Measurements from ENCODE around the gene SULT4A1. TPM values are rescaled to one million over a fixed set of nuclear protein-coding genes. Genes with fewer than 3 reads are reported as not detected.

SULT4A1 gene
- total RNA-seq, 4 donors from 2014 or later, result not detected

DNA sequence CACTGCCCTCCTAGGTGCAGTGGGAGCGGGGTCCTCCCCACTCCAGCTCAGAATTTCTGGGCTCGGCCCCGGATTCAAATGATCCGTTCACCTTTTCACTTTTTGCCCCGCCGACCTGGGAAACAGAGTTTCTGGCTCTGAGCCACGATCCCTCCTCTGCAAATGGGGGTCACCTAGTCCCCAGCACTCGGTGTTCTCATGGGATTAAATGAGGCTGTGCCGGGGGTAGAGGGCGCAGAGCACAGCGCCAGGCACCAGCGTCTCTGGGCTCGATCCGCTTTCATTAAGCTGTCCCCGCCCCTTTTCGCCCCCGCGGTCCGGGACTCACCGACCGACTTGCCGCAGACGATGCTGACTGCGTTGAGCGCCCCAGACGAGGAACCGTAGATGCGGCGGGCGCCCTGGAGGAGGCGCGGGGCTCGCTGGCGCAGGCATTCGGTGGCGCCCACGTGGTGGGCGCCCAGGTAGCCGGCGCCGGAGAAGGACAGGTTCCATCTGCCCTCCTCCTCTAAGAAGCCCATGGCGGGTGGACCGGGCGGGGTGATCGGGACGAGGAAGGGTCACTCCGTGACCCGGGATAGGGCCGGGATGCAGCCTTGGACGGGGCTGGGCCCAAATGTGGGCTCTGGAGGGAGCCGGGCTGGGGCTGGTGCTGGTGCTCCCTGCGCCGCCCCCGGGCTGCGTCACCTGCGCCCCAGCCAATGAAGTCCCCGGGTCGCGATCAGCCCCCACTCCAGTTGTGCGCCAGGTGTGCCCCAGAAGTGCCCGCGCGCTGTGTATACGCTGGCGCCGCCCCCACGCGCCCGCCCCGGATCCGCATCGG lies 29.3 kb upstream of the SULT4A1 start, which contains the start of gene PNPLA5:
Gene PNPLA5, minus strand, starts transcription at position 654 of the 823 bp plus-strand sequence. Its CDS starts 133 bp downstream, at position 521.
- Histone ChIP-seq H3K9me3 (no peaks in the 10 kb centered on the region), H3K4me1 (no peaks in the 10 kb centered on the region), H3K4me3 (replicated peaks in 1 of 3) (no peak within 1 kb of the TSS), H3K27ac (no peak within 1 kb of the TSS), H3K36me3 (no peaks in the 10 kb centered on the region), H3K27me3 (peaks cover 12% of the 10 kb centered on the region)
- no peak for DNase-seq
- TF ChIP-seq POLR2A (IDR thresholded peaks at IDR 0.05) (no peak), CTCF (IDR thresholded peaks at IDR 0.05) (no peak)
- intact Hi-C loops (cut with DNase I), result no loop called here
- WGBS, 2 donors, result 2 to 6% methylated on average over 10 to 15 of the region's 72 CpGs

GRCh38 chr22:43890901-43891331 lies 28.6 kb upstream of the SULT4A1 start:
- no peak overlapping the region for H3K27ac ChIP-seq
- 9 to 12% methylated on average over 15 to 16 of the region's 24 CpGs for WGBS, 2 donors
- TF ChIP-seq CTCF (IDR thresholded peaks at IDR 0.05) (no peak), POLR2A (IDR thresholded peaks at IDR 0.05) (no peak)
- H3K4me3 ChIP-seq (replicated peaks in 1 of 3), result no peak overlapping the region
- intact Hi-C loops (cut with DNase I), result no loop called here
- H3K9me3 ChIP-seq, result no peaks in the 10 kb centered on the region
- H3K4me1 ChIP-seq, result no peaks in the 10 kb centered on the region
- H3K36me3 ChIP-seq, result no peaks in the 10 kb centered on the region
- DNase-seq, result no peak
- peaks cover 12% of the 10 kb centered on the region for H3K27me3 ChIP-seq

GRCh38 chr22:43889860-43890253 lies 27.5 kb upstream of the SULT4A1 start:
- TF ChIP-seq POLR2A (IDR thresholded peaks at IDR 0.05) (no peak), CTCF (IDR thresholded peaks at IDR 0.05) (no peak)
- Histone ChIP-seq H3K9me3 (no peaks in the 10 kb centered on the region), H3K36me3 (no peaks in the 10 kb centered on the region), H3K4me3 (replicated peaks in 1 of 3) (no peak overlapping the region), H3K27ac (no peak overlapping the region), H3K4me1 (no peaks in the 10 kb centered on the region), H3K27me3 (peaks cover 12% of the 10 kb centered on the region)
- intact Hi-C loops (cut with DNase I), result no loop called here
- DNase-seq, result no peak
- 52 to 63% methylated on average over 3 to 4 of the region's 4 CpGs for WGBS, 2 donors

- TF ChIP-seq POLR2A (IDR thresholded peaks at IDR 0.05) (no peak), CTCF (IDR thresholded peaks at IDR 0.05) (no peak)
- Histone ChIP-seq H3K36me3 (no peaks in the 10 kb centered on the region), H3K27ac (no peak overlapping the region), H3K9me3 (no peaks in the 10 kb centered on the region), H3K4me1 (no peaks in the 10 kb centered on the region), H3K4me3 (replicated peaks in 1 of 3) (no peak overlapping the region), H3K27me3 (peaks cover 12% of the 10 kb centered on the region)
- intact Hi-C loops (cut with DNase I), result no loop called here
- DNase-seq, result no peak
- 68 to 84% methylated on average over 11 to 16 of the region's 16 CpGs for WGBS, 2 donors
Measured at GRCh38 chr22:43889201-43889859, 27.0 kb upstream of the SULT4A1 start.

DNA sequence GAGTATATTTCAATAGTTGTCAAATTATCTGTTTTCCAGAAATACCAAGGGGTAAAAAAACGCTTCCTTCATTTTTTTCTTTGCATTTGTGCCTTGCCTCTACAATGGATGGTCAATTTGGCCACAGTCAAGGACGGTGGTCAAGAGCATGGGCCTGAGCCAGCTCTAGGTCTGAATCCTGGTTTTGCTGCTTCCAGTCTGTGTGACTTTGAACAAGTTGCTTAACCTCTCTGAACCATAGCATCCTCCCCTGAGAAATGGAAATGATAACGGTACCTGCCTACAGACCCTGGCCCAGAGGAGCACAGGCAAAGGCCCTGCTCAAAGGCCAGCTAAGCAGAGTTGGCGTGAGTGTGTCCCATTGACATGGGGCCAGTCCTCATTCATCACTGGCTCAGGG lies 26.4 kb upstream of the SULT4A1 start:
- WGBS, 2 donors, result 58 to 92% methylated on average over 2 to 3 of the region's 4 CpGs
- Histone ChIP-seq H3K4me3 (replicated peaks in 1 of 3) (no peak overlapping the region), H3K27ac (no peak overlapping the region), H3K27me3 (peaks cover 12% of the 10 kb centered on the region), H3K9me3 (no peaks in the 10 kb centered on the region), H3K4me1 (no peaks in the 10 kb centered on the region), H3K36me3 (no peaks in the 10 kb centered on the region)
- no peak for TF ChIP-seq POLR2A (IDR thresholded peaks at IDR 0.05)
- TF ChIP-seq CTCF (IDR thresholded peaks at IDR 0.05), result no peak
- intact Hi-C loops (cut with DNase I), result no loop called here
- DNase-seq, result no peak

Data from thyroid gland (tissue), 4 donors.